ENCODE data around the gene PDCD1.

- TF ChIP-seq TAF1 (IDR thresholded peaks at IDR 0.05; ENCODE audit: borderline replicate concordance, insufficient read depth, low read length) (no peak), REST (IDR thresholded peaks at IDR 0.05; ENCODE audit: insufficient read depth in 1 of 2, low read depth in 2 of 2, low read length in 2 of 2) (no peak)
Measured at GRCh38 chr2:241842067-241842415, 16.7 kb downstream of the PDCD1 start.

All from PFSK-1 (cell line).